Ecto neural progenitor cell (in vitro differentiated cells): ENCODE measurements around the gene ZC3H18.

Experiments
- DNase-seq: peaks from one replicate; pipeline ENCODE4 v3.0.0-alpha.2; 2018; ENCODE audit warnings: low spot score

The ZC3H18 gene

GRCh38 chr16:88581033-88581432, 10.8 kb downstream of the ZC3H18 start:
- DNase-seq = no peak

GRCh38 chr16:88582912-88583575, 12.8 kb downstream of the ZC3H18 start:
- no peak for DNase-seq

DNA sequence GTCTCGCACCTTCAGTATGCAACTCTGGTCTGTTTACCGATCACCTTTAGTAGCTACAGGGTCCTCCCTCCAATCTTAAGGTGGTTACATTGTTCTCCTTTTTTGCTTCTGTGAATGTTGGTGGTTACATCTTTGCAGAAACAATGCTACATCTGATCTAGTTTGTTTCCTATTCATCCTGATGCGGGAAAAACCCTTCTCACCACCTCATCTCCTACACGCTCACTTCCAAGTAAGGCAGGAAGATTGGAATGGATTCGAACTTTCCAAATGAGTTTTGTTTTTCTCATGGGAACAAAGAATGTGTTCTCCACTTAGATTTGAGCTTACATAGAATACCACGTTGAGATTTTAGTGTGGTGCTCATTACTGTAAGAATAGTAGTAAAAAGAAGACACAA, 14.5 kb downstream of the ZC3H18 start:
- no peak for DNase-seq

- no peak for DNase-seq
Measured at GRCh38 chr16:88585269-88585668, 15.1 kb downstream of the ZC3H18 start.

GRCh38 chr16:88585927-88586581, 15.9 kb downstream of the ZC3H18 start:
- no peak for DNase-seq

DNA sequence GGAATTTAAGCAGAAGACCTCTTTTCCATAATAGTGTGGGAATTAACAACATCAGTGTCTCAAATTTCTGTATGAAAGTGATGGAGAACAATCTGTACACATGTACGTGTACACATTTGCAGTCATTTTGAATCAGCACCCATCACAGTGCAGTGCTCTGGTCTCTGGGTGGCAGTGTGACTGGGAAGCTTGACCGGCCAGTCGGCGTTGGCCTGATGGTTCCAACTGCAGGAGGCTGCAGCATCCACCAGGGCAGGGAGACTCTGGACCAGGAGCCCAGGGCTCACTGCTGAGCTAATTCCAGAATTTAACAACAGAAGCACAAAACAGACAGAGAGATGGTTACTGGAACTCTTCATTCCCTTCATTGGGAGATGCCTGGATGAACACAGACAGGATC, 17.9 kb downstream of the ZC3H18 start:
- no peak for DNase-seq

DNA sequence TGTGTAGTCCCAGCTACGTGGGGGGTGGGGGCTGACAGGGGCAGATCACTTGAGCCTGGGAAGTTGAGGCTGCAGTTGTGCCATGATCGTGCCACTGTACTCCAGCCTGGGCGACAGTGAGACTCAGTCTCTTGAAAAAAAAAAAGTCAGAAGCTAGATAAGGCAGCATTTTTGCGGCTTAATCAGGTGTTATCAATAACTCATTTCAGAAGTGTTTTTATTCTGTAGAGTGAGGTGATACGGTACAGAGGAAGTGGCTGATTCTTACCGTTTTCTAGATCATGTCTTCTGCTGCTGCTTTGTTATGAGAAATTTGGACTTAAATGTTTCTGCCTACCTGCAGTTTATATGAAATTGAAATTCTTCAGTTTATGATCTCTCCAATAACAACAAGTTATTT, 18.6 kb downstream of the ZC3H18 start:
- no peak for DNase-seq

GRCh38 chr16:88589441-88589840, 19.2 kb downstream of the ZC3H18 start:
- DNase-seq = no peak

DNA sequence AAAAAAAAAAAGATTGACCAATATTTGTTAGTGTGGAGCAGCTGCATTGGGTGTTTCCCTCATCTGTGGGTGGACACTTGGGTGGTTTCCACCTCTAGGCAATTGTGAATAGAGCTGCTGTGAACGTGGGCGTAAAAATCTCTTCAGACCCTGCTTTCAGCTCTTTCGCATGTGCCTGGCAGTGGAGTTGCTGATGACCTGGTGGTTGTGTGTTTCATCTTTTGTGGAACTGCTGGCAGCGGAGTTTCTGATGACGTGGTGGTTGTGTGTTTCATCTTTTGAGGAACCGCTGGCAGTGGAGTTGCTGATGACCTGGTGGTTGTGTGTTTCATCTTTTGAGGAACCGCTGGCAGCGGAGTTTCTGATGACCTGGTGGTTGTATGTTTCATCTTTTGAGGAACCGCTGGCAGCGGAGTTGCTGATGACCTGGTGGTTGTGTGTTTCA, 21.4 kb downstream of the ZC3H18 start:
- DNase-seq = no peak

DNA sequence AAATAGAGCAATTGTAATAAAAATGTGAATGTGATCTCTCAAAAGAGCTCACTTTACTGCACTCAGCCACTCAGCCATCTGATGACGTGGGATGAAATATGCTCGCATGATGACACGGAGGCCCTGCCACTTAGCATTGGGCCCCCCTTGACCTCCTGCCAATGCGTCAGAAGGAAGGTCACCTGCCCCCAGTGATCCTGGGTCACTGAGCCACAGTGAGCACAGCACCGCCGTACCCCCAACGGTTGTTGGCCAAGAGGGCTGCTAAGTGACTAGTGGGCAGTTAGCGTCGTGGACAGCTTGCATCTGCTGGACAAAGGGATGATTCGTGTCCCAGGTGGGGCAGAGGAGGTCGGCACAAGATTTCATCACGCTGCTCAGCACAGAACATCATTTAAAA, 22.9 kb downstream of the ZC3H18 start:
- DNase-seq = no peak

GRCh38 chr16:88593489-88593888, 23.3 kb downstream of the ZC3H18 start:
- no peak for DNase-seq

DNA sequence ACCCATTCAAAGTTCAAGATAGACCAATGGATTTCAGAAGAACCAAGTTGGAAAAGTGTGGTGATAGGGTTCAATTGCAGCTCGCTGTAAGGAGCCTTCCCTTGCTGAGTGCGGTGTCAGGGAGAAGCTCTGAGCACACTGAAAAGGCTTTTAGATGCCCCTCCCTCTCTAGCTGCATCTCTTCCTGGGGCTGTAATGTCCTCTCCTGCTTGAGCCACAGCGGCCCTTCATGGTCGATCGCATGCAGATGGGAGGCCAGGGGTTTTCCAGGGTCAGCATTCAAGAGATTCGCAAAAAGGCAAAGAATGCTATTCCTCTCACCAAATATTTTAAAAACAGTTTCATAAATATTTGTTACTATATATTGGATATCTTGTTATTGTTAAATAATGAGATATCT, 23.7 kb downstream of the ZC3H18 start:
- no peak for DNase-seq

DNA sequence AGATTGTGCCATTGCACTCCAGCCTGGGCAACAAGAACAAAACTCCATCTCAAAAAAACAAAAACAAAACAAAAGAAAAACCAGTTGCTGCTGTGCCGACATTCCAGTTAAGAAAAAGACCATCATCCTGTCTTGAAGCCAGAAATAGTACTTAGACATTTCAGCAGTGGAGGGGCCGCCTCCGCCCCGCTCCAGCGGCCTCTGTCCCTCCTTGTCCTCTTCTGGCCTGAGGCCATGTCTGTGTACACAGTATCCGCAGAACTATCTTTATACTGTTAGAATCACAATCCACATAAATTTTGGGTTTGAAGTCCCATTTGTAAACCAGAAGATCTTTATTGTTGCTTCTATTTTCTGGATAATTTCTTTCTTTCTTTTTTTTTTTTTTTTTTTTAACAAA, 24.9 kb downstream of the ZC3H18 start:
- no peak for DNase-seq

- DNase-seq = no peak
Measured at GRCh38 chr16:88595921-88596320, 25.7 kb downstream of the ZC3H18 start.

DNA sequence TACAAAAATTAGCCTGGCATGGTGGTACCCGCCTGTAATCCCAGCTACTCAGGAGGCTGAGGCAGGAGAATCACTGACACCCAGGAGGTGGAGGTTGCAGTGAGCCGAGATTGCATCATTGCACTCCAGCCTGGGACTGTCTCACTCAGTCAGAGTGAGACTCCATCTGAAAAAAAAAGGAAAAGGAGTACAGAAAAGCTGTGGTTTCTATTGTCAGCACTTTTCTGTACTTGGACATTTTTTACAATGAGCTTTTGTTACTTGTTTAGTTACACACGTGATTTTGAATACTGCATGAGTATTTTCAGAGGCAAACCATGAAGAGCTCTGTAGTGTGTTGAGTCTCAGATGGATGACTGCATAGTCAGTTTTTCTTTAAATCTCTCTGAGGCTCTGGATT, 26.3 kb downstream of the ZC3H18 start:
- DNase-seq = no peak

GRCh38 chr16:88597856-88598491, 27.8 kb downstream of the ZC3H18 start:
- no peak for DNase-seq

DNA sequence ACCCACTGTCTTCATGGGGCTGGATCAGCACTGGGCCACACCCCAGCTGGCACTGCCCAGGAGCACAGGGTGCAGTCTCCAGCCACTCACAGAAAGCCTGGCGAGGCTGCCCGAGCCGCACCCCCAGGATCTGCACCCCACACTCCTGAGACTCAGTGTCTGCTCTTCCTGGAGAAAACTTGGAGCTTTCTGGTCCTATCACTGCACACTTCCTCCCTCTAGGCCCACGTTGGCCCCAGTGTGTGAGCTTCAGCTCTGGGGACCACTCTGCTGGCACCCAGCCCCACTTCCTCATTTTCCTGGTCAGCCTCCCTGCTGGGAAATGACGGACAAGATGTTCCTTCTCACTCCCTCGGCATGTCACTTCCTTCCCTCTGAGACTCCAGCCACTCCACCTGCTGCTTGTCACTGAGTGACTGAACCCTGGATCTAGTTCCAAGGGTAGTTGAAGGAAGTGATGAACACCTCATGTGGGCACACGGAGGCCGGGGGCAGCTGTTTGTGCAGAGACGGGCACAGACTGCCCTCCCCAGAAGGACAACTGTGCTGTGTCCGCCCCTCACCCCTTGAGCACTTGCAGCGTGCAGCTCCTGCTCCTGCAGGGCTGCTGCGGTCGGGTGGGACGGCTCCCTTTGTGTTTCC, 29.0 kb downstream of the ZC3H18 start:
- DNase-seq = no peak

GRCh38 chr16:88599825-88600538, 29.8 kb downstream of the ZC3H18 start:
- DNase-seq = no peak

DNA sequence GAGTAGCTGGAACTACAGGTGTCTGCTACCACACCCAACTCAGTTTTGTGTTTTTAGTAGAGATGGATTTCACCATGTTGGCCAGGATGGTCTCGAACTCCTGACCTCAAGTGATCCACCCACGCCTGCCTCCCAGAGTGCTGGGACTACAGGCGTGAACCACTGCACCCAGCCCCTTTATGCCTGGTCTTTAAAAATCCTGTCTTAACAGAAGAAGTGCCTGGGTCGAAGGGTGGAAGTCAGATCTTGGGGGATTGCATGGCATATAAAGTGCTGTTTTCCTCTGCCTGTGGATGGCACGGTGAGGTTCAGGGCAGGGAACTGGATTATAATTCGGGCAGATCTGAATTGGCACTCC, 30.3 kb downstream of the ZC3H18 start:
- DNase-seq = no peak

GRCh38 chr16:88601313-88602036, 31.3 kb downstream of the ZC3H18 start:
- no peak for DNase-seq

GRCh38 chr16:88602091-88602490, 31.9 kb downstream of the ZC3H18 start:
- no peak for DNase-seq
